ENCODE data around the gene EGFR.

The EGFR gene

DNA sequence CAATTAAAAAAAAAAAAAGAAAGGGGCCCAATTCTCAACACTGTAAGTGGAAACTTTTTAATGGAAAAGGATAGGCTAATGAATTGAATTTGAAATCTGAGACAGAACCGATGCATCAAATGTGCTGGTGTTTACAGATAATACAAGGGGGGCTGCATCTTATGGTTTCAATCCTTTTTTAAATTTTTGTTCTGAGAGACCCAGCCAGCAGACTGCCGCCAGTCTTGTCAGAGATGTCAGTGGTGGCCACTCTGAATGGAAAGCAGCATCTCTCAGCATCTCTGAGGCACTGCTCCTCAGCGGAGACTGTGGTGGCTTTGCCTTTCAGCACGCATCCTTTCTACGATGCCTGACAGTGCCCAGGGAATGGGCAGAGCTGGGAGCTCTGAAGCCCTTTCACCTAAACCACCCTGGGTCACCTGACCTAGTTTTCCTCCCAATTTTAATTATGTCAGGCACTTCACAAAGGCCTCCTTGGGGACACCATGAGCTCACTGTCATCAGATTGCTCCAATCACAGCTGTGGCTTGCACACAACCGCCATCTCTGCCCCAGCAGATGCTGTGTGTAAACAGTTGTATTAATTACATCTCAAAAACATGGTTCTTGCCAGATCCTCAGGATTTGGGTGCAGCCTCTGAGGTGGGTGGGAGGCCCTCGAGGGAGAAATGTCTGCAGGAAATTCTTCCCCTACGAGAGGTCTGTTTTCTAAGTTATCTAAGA, 81.2 kb downstream of the EGFR start:
- H3K27me3 ChIP-seq: no peaks in the 10 kb centered on the region
- H3K9me3 ChIP-seq: no peaks in the 10 kb centered on the region
- peaks cover 81% of the 10 kb centered on the region for H3K4me1 ChIP-seq
- TF ChIP-seq, protein P1, sequence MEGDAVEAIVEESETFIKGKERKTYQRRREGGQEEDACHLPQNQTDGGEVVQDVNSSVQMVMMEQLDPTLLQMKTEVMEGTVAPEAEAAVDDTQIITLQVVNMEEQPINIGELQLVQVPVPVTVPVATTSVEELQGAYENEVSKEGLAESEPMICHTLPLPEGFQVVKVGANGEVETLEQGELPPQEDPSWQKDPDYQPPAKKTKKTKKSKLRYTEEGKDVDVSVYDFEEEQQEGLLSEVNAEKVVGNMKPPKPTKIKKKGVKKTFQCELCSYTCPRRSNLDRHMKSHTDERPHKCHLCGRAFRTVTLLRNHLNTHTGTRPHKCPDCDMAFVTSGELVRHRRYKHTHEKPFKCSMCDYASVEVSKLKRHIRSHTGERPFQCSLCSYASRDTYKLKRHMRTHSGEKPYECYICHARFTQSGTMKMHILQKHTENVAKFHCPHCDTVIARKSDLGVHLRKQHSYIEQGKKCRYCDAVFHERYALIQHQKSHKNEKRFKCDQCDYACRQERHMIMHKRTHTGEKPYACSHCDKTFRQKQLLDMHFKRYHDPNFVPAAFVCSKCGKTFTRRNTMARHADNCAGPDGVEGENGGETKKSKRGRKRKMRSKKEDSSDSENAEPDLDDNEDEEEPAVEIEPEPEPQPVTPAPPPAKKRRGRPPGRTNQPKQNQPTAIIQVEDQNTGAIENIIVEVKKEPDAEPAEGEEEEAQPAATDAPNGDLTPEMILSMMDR (IDR thresholded peaks at IDR 0.05; ENCODE audit: low read depth, low read length): no peak
- H3K4me3 ChIP-seq (ENCODE audit: low read depth, low read length): 0 out of 2 replicates have a peak overlapping the region, but pooled peaks have one; percentile 7
- peak; percentile 55 for DNase-seq
- peaks cover 13% of the 10 kb centered on the region for H3K36me3 ChIP-seq

DNA sequence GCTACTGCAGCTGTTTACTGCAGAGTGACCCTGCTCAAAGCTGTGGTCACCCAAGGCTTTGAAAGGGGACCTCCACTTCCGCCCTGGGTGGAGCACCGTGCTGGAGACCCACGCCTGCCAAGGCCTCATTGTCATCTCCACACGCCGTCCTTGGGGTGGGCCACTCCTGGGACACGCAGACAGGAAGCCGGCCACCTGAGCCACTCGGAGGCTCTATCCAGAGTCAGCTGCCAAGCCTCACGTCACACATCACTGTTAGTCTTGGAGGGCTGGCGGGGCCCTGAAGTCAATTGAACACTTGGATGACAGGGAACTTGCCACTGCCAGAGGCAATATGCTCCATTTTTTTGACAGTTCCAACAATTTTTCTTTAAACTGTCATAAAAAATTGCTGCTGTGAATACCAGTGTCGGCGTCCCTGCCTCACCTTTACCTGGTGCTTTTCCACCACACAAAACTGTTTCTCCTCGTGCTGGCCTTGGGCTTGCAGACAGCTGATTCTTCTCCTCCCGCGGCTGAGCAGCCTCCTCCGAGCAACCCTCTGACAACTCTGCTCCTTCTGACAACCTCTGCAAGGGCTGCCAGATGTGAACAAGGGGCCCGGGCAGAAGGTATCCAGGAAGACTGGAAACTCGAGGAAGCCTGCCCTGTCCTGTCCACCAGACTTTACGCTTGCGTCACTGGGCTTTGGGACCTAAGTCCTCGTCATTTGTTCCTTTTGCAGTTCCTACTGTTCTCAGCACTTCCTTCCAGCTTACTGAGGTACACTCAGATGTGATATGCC, 81.9 kb downstream of the EGFR start:
- no peaks in the 10 kb centered on the region for H3K27me3 ChIP-seq
- peak; percentile 56 for DNase-seq
- H3K9me3 ChIP-seq: no peaks in the 10 kb centered on the region
- H3K4me3 ChIP-seq (ENCODE audit: low read depth, low read length): no peak overlapping the region
- H3K4me1 ChIP-seq: peaks cover 81% of the 10 kb centered on the region
- H3K36me3 ChIP-seq: peaks cover 13% of the 10 kb centered on the region
- TF ChIP-seq, protein P1 (IDR thresholded peaks at IDR 0.05; ENCODE audit: low read depth, low read length): no peak

DNA sequence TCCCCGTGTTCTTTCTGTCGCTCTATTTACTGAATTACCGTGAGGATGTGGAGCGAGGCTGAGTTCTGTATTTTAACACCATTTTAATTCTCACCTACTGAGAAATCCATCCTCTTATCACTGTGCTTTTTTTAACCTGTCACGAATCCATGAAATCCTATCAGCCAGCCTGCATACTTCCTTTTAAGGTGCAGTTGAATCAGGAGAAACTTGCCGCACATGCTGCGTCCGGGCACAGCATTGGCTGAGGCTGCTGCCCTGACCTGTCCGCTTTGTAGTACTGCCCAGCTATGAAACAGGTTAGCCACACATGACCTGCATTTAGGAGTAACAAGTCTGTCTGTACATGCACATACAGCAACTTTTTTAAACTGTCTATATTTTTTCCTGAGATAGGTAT, 82.5 kb downstream of the EGFR start:
- Histone ChIP-seq H3K36me3 (peaks cover 13% of the 10 kb centered on the region), H3K9me3 (no peaks in the 10 kb centered on the region), H3K4me1 (peaks cover 81% of the 10 kb centered on the region), H3K27me3 (no peaks in the 10 kb centered on the region), H3K4me3 (ENCODE audit: low read depth, low read length) (no peak overlapping the region)
- DNase-seq: no peak
- TF ChIP-seq, protein P1 (IDR thresholded peaks at IDR 0.05; ENCODE audit: low read depth, low read length): no peak

DNA sequence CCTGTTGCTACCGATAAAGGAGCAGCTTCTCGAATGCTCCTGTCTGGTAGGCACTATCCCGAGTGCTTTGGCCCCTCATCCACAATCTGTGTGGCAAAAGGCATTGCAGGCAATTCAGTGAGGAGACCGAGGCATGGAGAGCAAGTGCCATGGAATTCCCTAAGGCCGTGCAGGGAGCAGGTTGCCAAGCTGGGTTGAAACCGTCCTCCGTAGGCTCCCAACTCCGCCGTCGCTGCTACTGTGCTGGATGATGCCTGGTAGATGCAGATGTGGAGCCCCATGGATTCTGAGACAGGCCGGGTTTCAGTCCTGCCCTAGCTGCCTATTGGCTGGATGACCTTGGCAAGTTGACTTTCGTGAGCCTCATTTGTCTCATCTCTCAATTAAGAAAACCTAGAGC, 85.3 kb downstream of the EGFR start:
- Histone ChIP-seq H3K9me3 (no peaks in the 10 kb centered on the region), H3K4me1 (peaks cover 81% of the 10 kb centered on the region), H3K27me3 (no peaks in the 10 kb centered on the region), H3K4me3 (ENCODE audit: low read depth, low read length) (no peak overlapping the region), H3K36me3 (peaks cover 13% of the 10 kb centered on the region)
- TF ChIP-seq, protein P1 (IDR thresholded peaks at IDR 0.05; ENCODE audit: low read depth, low read length): no peak
- DNase-seq: no peak

DNA sequence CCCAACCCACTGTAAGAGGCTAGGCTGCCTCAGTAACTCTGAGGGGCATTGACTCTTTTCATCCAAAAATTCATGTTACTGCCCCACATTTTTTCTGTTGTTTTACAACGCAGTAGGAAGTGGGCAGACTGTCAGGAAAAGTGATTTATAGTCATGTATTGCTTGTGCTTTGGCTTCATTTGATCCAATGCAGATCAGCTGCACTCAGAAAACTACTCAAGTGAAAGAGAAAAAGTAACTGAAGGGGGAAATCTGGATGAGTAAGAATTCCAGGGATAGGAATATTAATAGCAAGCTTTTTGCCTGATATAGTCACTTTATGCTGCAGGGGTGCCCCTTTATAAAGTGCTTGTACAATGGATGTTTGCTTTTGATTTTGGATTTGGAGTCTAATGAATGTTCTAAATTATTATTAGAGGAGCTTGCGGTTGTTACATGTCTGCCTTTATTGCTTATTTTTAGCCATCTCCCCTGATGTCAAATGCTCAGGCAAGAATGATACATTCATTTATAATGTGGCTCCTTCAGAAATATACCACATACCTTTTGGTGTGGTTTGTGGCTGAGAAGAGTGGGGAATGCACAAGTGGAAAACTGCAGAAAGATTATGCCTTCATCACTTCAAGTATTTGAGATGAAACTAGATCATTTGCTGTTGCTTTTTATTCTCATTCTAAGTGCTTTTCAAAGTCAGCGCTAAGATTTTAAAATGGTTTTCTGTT, 86.1 kb downstream of the EGFR start:
- Histone ChIP-seq H3K27me3 (no peaks in the 10 kb centered on the region), H3K9me3 (no peaks in the 10 kb centered on the region), H3K4me3 (ENCODE audit: low read depth, low read length) (no peak overlapping the region), H3K36me3 (peaks cover 13% of the 10 kb centered on the region), H3K4me1 (peaks cover 81% of the 10 kb centered on the region)
- no peak for DNase-seq
- TF ChIP-seq, protein P1 (IDR thresholded peaks at IDR 0.05; ENCODE audit: low read depth, low read length): no peak
